ENCODE measurements around the gene ECI1. TPM values are rescaled to one million over a fixed set of nuclear protein-coding genes. Genes with fewer than 3 reads are reported as not detected.

Gene ECI1
- total and polyA plus RNA-seq, 4 donors, result 35.0 to 87.1 (median 63.5) TPM

DNA sequence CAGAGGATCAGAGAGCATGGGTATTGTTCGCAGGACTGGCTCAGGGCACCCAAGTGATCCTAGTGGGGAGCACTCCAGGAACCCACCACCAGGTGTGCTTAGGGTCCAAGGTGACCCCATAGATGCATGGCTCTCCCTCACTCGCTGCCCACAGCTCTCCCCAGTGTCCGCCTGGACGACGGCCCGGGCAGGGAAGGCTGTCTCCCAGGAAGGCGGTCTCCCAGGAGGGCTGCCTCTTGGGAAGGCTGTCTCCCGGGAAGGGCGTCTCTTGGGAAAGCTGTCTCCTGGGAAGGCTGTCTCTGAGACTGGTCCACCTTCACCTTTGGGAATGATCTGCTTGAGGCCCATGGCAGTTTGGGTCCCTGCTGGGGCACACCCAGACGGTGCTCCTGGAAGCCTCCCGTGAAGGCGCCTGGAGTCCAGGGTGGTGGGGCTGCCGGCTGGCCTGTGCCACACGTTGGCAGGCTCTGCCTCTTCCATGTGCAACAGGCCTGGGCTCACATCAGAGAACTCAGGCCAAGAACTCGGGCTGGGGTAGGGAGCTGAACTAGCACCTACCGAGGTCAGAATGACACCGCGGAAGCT lies 5.0 kb downstream of the ECI1 start:
- H3K4me3 ChIP-seq, result no peak overlapping the region
- peaks cover 8 to 37% (median 21%) of the 10 kb centered on the region in 4 donors for H3K36me3 ChIP-seq (ENCODE audit: control insufficient read depth in 4 of 4, insufficient read depth in 4 of 4, low read length in 4 of 4)
- no peaks in the 10 kb centered on the region for H3K27me3 ChIP-seq (ENCODE audit: control insufficient read depth in 3 of 3, insufficient read depth in 3 of 3, low read length in 2 of 3)
- 92 to 94% methylated on average over 18 of the region's 18 CpGs for WGBS, 2 donors
- no peak for DNase-seq
- H3K9ac ChIP-seq (ENCODE audit: insufficient read depth in 1 of 2, low read length in 2 of 2), result no peak overlapping the region
- H3K4me1 ChIP-seq (ENCODE audit: control insufficient read depth in 5 of 5, insufficient read depth in 5 of 5, low read length in 5 of 5), result peaks cover 0 to 10% (median 0%) of the 10 kb centered on the region in 5 donors
- H3K9me3 ChIP-seq (ENCODE audit: control insufficient read depth in 4 of 4, insufficient read depth in 3 of 4, low read length in 3 of 4), result no peaks in the 10 kb centered on the region
- TF ChIP-seq, protein P1, sequence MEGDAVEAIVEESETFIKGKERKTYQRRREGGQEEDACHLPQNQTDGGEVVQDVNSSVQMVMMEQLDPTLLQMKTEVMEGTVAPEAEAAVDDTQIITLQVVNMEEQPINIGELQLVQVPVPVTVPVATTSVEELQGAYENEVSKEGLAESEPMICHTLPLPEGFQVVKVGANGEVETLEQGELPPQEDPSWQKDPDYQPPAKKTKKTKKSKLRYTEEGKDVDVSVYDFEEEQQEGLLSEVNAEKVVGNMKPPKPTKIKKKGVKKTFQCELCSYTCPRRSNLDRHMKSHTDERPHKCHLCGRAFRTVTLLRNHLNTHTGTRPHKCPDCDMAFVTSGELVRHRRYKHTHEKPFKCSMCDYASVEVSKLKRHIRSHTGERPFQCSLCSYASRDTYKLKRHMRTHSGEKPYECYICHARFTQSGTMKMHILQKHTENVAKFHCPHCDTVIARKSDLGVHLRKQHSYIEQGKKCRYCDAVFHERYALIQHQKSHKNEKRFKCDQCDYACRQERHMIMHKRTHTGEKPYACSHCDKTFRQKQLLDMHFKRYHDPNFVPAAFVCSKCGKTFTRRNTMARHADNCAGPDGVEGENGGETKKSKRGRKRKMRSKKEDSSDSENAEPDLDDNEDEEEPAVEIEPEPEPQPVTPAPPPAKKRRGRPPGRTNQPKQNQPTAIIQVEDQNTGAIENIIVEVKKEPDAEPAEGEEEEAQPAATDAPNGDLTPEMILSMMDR (IDR thresholded peaks at IDR 0.05; ENCODE audit: control extremely low read depth, extremely low read depth), result no peak
- no peak overlapping the region for H3K27ac ChIP-seq (ENCODE audit: low read depth in 1 of 2, low read length in 1 of 2)
- ATAC-seq (ENCODE audit: insufficient read depth, low FRiP score), result no peak

DNA sequence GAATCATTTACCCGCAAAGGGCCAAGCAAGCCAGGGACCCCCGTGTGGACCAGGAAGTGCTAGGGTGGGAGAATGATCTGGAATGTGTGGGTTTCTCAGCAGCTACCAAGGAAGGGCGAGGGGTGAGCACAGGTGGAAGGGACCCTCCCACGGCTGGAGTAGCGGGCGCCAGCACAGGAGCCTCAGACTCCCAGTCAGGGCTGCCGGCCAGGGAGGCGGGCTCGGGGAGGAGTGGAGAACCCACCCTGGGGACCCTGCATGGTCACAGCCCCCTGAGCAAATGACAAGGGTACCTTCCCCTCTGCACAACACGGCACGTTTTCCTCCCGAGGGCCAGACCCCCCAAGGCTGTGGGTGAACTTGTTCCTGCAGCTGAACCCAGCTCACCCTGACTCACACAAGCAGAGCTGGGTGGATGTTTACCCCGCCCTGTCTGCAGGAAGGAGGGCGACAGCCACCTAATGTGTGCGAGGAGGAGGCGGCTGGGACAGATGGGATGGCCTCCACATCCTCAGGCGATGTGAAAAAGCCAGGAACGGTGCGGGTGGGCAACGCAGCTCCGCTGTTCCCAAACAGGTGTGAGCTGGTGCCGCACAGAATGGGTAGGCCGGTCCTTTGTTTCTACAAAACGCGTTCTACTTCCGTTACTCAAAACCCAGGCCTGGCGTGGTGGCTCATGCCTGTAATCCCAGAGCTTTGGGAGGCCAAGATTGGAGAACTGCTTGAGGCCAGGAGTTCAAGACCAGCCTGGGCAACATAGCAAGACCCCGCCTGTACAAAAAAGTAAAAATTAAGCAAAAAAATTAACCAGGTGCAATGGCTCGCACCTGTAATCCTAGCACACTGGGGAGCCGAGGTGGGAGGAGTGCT lies 6.2 kb downstream of the ECI1 start:
- no peak overlapping the region for H3K4me3 ChIP-seq
- TF ChIP-seq, protein P1 (IDR thresholded peaks at IDR 0.05; ENCODE audit: control extremely low read depth, extremely low read depth), result no peak
- H3K9me3 ChIP-seq (ENCODE audit: control insufficient read depth in 4 of 4, insufficient read depth in 3 of 4, low read length in 3 of 4), result no peaks in the 10 kb centered on the region
- H3K36me3 ChIP-seq (ENCODE audit: control insufficient read depth in 4 of 4, insufficient read depth in 4 of 4, low read length in 4 of 4), result peaks cover 8 to 37% (median 21%) of the 10 kb centered on the region in 4 donors
- 95 to 96% methylated on average over 30 of the region's 30 CpGs for WGBS, 2 donors
- peaks cover 0 to 3% (median 0%) of the 10 kb centered on the region in 5 donors for H3K4me1 ChIP-seq (ENCODE audit: control insufficient read depth in 5 of 5, insufficient read depth in 5 of 5, low read length in 5 of 5)
- H3K9ac ChIP-seq (ENCODE audit: insufficient read depth in 1 of 2, low read length in 2 of 2), result no peak overlapping the region
- ATAC-seq (ENCODE audit: insufficient read depth, low FRiP score), result no peak
- no peak overlapping the region for H3K27ac ChIP-seq (ENCODE audit: low read depth in 1 of 2, low read length in 1 of 2)
- DNase-seq, result no peak
- H3K27me3 ChIP-seq (ENCODE audit: control insufficient read depth in 3 of 3, insufficient read depth in 3 of 3, low read length in 2 of 3), result no peaks in the 10 kb centered on the region

DNA sequence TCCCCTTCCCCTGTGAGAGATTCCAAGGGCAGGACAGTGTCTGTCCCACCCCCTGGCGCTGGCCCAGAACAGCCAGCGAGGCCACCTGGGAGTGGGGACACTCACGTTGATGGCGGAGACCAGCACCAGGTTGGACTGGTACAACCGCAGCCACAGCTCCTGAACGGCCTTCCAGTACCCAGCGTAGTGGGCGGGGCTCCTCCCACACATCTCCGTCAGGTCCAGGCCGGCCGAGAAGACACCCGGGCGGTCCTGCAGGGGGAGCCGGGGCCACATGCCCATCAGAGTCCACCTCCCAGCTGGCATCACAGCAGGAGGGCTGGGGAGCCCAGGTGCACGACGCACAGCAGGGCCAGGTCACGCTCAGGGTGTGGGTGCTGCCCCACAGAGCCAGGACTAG lies 7.1 kb downstream of the ECI1 start:
- Histone ChIP-seq H3K27me3 (ENCODE audit: control insufficient read depth in 3 of 3, insufficient read depth in 3 of 3, low read length in 2 of 3) (no peaks in the 10 kb centered on the region), H3K36me3 (ENCODE audit: control insufficient read depth in 4 of 4, insufficient read depth in 4 of 4, low read length in 4 of 4) (peaks cover 7 to 43% (median 22%) of the 10 kb centered on the region in 4 donors), H3K9me3 (ENCODE audit: control insufficient read depth in 4 of 4, insufficient read depth in 3 of 4, low read length in 3 of 4) (no peaks in the 10 kb centered on the region), H3K4me1 (ENCODE audit: control insufficient read depth in 5 of 5, insufficient read depth in 5 of 5, low read length in 5 of 5) (peaks cover 0 to 3% (median 0%) of the 10 kb centered on the region in 5 donors), H3K9ac (ENCODE audit: insufficient read depth in 1 of 2, low read length in 2 of 2) (no peak overlapping the region), H3K27ac (ENCODE audit: low read depth in 1 of 2, low read length in 1 of 2) (no peak overlapping the region), H3K4me3 (no peak overlapping the region)
- no peak for ATAC-seq (ENCODE audit: insufficient read depth, low FRiP score)
- WGBS, 2 donors, result 85 to 91% methylated on average over 17 of the region's 17 CpGs
- TF ChIP-seq, protein P1 (IDR thresholded peaks at IDR 0.05; ENCODE audit: control extremely low read depth, extremely low read depth), result no peak
- DNase-seq, result no peak
